ENCODE data around the gene LRRC36.
"Not testable (repeated sequence)": the region's sequence is repeated elsewhere in the genome, so short reads cannot be mapped to it uniquely, and the experiment has no call there.

LRRC36 gene

GRCh38 chr16:67339453-67339852 is 12.8 kb downstream of the LRRC36 start:
- FAIRE-seq (no peak), DNase-seq (ENCODE audit: extremely low spot score, insufficient read length, low read depth) (no peak)

GRCh38 chr16:67341250-67341649 is 14.6 kb downstream of the LRRC36 start:
- FAIRE-seq = no peak
- no peak for DNase-seq (ENCODE audit: extremely low spot score, insufficient read length, low read depth)

GRCh38 chr16:67342616-67343015 is 16.0 kb downstream of the LRRC36 start:
- DNase-seq (ENCODE audit: extremely low spot score, insufficient read length, low read depth) (no peak), FAIRE-seq (no peak)

- no peak for FAIRE-seq
- DNase-seq (ENCODE audit: extremely low spot score, insufficient read length, low read depth) = no peak
Observed at GRCh38 chr16:67345401-67345800, 18.8 kb downstream of the LRRC36 start.

GRCh38 chr16:67346341-67346740 is 19.7 kb downstream of the LRRC36 start:
- DNase-seq (ENCODE audit: extremely low spot score, insufficient read length, low read depth) = no peak

GRCh38 chr16:67349172-67349571 is 22.6 kb downstream of the LRRC36 start:
- DNase-seq (ENCODE audit: extremely low spot score, insufficient read length, low read depth) = no peak
- FAIRE-seq = no peak

More at GRCh38 chr16:67346341-67346740, 19.7 kb downstream of the LRRC36 start:
- no peak for FAIRE-seq

- FAIRE-seq (no peak), DNase-seq (ENCODE audit: extremely low spot score, insufficient read length, low read depth) (no peak)
Observed at GRCh38 chr16:67350324-67350723, 23.7 kb downstream of the LRRC36 start.

GRCh38 chr16:67352463-67352862 is 25.8 kb downstream of the LRRC36 start:
- DNase-seq (ENCODE audit: extremely low spot score, insufficient read length, low read depth); FAIRE-seq: not testable (repeated sequence)

- DNase-seq (ENCODE audit: extremely low spot score, insufficient read length, low read depth) (no peak), FAIRE-seq (no peak)
Observed at GRCh38 chr16:67356396-67356795, 29.8 kb downstream of the LRRC36 start.

GRCh38 chr16:67357561-67357960 is 30.9 kb downstream of the LRRC36 start:
- DNase-seq (ENCODE audit: extremely low spot score, insufficient read length, low read depth) (no peak), FAIRE-seq (no peak)

GRCh38 chr16:67359540-67360269 is 33.1 kb downstream of the LRRC36 start:
- DNase-seq (ENCODE audit: extremely low spot score, insufficient read length, low read depth); FAIRE-seq: not testable (repeated sequence)

- no peak for DNase-seq (ENCODE audit: extremely low spot score, insufficient read length, low read depth)
- FAIRE-seq = no peak
Observed at GRCh38 chr16:67361038-67361437, 34.4 kb downstream of the LRRC36 start.

GRCh38 chr16:67364600-67365235 is 38.1 kb downstream of the LRRC36 start:
- no peak for FAIRE-seq
- no peak for DNase-seq (ENCODE audit: extremely low spot score, insufficient read length, low read depth)

- no peak for FAIRE-seq
- DNase-seq (ENCODE audit: extremely low spot score, insufficient read length, low read depth) = no peak
Observed at GRCh38 chr16:67370661-67371060, 44.0 kb downstream of the LRRC36 start.

GRCh38 chr16:67372664-67373063 is 46.0 kb downstream of the LRRC36 start:
- DNase-seq (ENCODE audit: extremely low spot score, insufficient read length, low read depth) (no peak), FAIRE-seq (no peak)

GRCh38 chr16:67376012-67376411 is 49.4 kb downstream of the LRRC36 start:
- not testable (repeated sequence) for DNase-seq (ENCODE audit: extremely low spot score, insufficient read length, low read depth); FAIRE-seq

- FAIRE-seq (no peak), DNase-seq (ENCODE audit: extremely low spot score, insufficient read length, low read depth) (no peak)
Observed at GRCh38 chr16:67378642-67379041, 52.0 kb downstream of the LRRC36 start.

GRCh38 chr16:67383284-67383683 is 56.7 kb downstream of the LRRC36 start:
- DNase-seq (ENCODE audit: extremely low spot score, insufficient read length, low read depth) = no peak
- no peak for FAIRE-seq

GRCh38 chr16:67384778-67385510 is 58.3 kb downstream of the LRRC36 start:
- no peak for FAIRE-seq
- no peak for DNase-seq (ENCODE audit: extremely low spot score, insufficient read length, low read depth)

GRCh38 chr16:67386861-67387455 is 60.3 kb downstream of the LRRC36 start:
- FAIRE-seq = no peak
- DNase-seq (ENCODE audit: extremely low spot score, insufficient read length, low read depth) = no peak
